Kidney (tissue), 14 donors: ENCODE measurements around the gene PIK3R6. TPM values are rescaled to one million over a fixed set of nuclear protein-coding genes. Genes with fewer than 3 reads are reported as not detected.

Source experiments
- DNase-seq, 5 donors: peaks; one replicate each; pipeline ENCODE4 v3.0.0-alpha.2; 2013 to 2020
- FAIRE-seq: peaks from 2 replicates; lab custom pipeline; 2012; peaks lifted over from hg19 to GRCh38; lab: Jason Lieb, UNC
- H3K27ac ChIP-seq, 2 donors: one replicate each; pipeline ENCODE4 v1.7.0; 2013; ENCODE audit warnings: low read depth in 2 of 2, low read length in 2 of 2, inconsistent platforms in 1 of 2
- H3K27me3 ChIP-seq: one replicate; pipeline ENCODE4 v1.7.1; 2013; ENCODE audit warnings: low read length, inconsistent platforms; ENCODE audit not compliant: control insufficient read depth, insufficient read depth
- H3K36me3 ChIP-seq, 3 donors: one replicate each; pipeline versions ENCODE4 v1.7.0 to v1.7.1; 2013; ENCODE audit warnings: low read length in 3 of 3, control low read depth in 1 of 3, inconsistent platforms in 1 of 3; ENCODE audit not compliant: insufficient read depth in 3 of 3, control insufficient read depth in 2 of 3
- H3K4me1 ChIP-seq, 3 donors: one replicate each; pipeline versions ENCODE4 v1.7.0 to v1.7.1; 2013; ENCODE audit warnings: low read length in 3 of 3, inconsistent platforms in 1 of 3, low read depth in 1 of 3; ENCODE audit not compliant: control insufficient read depth in 2 of 3, insufficient read depth in 2 of 3
- H3K4me3 ChIP-seq, 3 donors: one replicate each; pipeline versions ENCODE4 v1.7.0 to v1.8.1; 2013; ENCODE audit warnings: low read length in 3 of 3, control low read depth in 1 of 3, inconsistent platforms in 1 of 3
- H3K9ac ChIP-seq, 3 donors: one replicate each; pipeline versions ENCODE4 v1.7.0 to v1.7.1; 2013; ENCODE audit warnings: low read length in 3 of 3, control low read depth in 1 of 3, inconsistent platforms in 1 of 3
- H3K9me3 ChIP-seq, 3 donors: one replicate each; pipeline versions ENCODE4 v1.7.0 to v1.7.1; 2013; ENCODE audit warnings: low read length in 3 of 3, control low read depth in 1 of 3, inconsistent platforms in 1 of 3; ENCODE audit not compliant: control insufficient read depth in 2 of 3, insufficient read depth in 1 of 3
- intact Hi-C: fragments of 100-400 bp; cut with DNase I; formaldehyde crosslinking; loops from one replicate; pipeline ENCODE4 v1.11.1; 2022
- polyA plus RNA-seq: library from polyadenylated mRNA; stranded (reverse); fragments of 350-450 nt; fragmentation: Illumina TruSeq; extraction: RNeasy Lipid Tissue Mini Kit (QIAGEN cat#74804); gene quantifications from one replicate; pipeline ENCODE4 v1.2.3, GENCODE V29; 2014; ENCODE audit warnings: low read depth, low replicate concordance; ENCODE audit not compliant: insufficient read depth
- total RNA-seq: library from RNA; stranded (reverse); fragmentation: NEBNext Ultra II Directional; extraction: Animal tissue kit (Norgen Biotek cat#: 25700); gene quantifications from one replicate; pipeline ENCODE4 v1.2.1, GENCODE V29; 2021
- TF ChIP-seq, protein P1 (sequence below): IDR thresholded peaks from 3 replicates; pipeline ENCODE4 v1.5.1; 2012; ENCODE audit warnings: mild to moderate bottlenecking, moderate library complexity, borderline replicate concordance; ENCODE audit not compliant: insufficient read depth; ENCODE audit errors: extremely low read depth
- donor health status: control.
- donor health status: control.
- donor health status: control.
- donor health status: control.
- donor health status: control.
- donor health status: DM: yes; HTN: yes; CAD: no.
- donor health status: Normal renal cell carcinoma (clear cell type).

Gene PIK3R6
- total and polyA plus RNA-seq, 2 donors from 2014 or later = 0.17 to 2.3 TPM

DNA sequence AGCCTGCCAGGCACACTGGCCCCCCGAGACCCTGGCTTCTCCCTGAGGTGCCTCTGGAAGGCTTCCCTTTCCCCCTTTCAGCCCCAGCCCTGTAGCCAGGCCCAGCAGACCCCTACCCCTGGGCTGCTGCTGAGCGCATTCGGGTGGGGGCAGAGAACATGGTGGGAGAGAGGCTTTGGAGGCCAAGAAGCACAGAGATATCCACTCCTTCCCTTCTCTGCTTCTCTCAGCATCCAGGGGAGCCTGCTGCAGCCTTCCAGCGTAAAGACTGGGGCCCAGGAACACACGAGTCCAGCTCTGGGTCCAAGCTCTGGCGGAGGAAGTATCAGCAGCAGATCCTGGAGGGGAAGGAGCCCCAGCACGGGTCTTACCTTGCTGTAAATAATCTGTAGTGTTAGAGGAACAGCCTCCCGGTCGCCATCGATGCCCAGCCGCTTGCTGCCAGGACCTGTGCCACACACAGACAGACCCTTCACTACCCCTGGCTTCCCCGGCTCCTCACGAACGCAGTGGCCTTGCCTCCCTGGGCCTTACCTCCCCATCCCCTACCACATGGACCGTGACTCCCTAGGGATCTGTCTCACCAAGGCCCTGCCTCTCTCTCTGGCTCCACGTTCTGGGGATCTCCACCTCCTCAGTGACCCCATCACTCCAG is 17.0 kb upstream of the PIK3R6 start:
- Histone ChIP-seq H3K4me1 (no peaks in the 10 kb centered on the region), H3K27ac (no peak overlapping the region), H3K27me3 (no peaks in the 10 kb centered on the region), H3K36me3 (no peaks in the 10 kb centered on the region), H3K9ac (no peak overlapping the region), H3K9me3 (no peaks in the 10 kb centered on the region), H3K4me3 (no peak overlapping the region)
- no peak for FAIRE-seq
- intact Hi-C loops = no loop called here
- TF ChIP-seq, protein P1, sequence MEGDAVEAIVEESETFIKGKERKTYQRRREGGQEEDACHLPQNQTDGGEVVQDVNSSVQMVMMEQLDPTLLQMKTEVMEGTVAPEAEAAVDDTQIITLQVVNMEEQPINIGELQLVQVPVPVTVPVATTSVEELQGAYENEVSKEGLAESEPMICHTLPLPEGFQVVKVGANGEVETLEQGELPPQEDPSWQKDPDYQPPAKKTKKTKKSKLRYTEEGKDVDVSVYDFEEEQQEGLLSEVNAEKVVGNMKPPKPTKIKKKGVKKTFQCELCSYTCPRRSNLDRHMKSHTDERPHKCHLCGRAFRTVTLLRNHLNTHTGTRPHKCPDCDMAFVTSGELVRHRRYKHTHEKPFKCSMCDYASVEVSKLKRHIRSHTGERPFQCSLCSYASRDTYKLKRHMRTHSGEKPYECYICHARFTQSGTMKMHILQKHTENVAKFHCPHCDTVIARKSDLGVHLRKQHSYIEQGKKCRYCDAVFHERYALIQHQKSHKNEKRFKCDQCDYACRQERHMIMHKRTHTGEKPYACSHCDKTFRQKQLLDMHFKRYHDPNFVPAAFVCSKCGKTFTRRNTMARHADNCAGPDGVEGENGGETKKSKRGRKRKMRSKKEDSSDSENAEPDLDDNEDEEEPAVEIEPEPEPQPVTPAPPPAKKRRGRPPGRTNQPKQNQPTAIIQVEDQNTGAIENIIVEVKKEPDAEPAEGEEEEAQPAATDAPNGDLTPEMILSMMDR = no peak
- DNase-seq = no peak

DNA sequence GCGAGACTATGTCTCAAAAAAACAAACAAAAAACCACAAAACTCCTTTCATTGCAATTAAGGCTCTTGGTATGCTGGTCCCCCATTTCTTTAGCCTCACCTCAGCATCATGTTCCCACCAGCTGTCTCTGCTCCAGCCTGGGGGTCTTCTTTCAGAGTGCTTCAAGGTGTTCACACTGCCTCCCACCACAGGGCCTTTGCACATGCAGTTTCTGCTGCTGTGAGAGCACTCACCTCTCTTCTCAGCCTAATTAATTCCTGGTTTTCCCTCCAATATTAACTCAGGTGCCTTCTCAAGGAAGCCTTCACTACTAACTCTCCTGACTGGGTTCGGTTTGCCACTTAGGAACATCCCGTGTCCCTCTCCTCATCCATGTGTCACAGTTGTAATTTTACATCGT is 15.9 kb upstream of the PIK3R6 start:
- no peak for FAIRE-seq
- no peak overlapping the region for H3K9ac ChIP-seq
- no peaks in the 10 kb centered on the region for H3K27me3 ChIP-seq
- H3K4me3 ChIP-seq = no peak overlapping the region
- H3K4me1 ChIP-seq = no peaks in the 10 kb centered on the region
- no peak overlapping the region for H3K27ac ChIP-seq
- H3K36me3 ChIP-seq = no peaks in the 10 kb centered on the region
- H3K9me3 ChIP-seq = no peaks in the 10 kb centered on the region
- TF ChIP-seq, protein P1 = no peak
- intact Hi-C loops = no loop called here
- no peak for DNase-seq

DNA sequence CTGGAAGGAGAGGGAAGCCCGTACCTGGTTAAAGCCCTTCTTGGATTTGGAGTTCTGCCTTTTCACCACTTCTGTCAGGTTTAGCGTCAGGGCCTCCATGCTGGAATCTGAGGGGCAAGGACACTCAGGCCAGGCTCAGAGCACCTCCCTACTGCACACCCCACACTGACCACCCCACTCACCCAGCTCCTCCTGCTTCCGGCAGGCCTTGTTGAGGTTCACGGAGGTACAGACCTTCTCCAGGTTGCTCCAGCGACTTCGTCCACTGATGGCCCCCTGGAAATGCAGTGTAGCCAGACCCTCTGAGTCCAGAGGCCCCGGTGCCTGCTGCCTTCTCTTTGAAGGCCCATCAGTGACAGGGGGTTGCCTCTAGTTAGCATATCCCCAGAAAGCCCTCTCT is 14.1 kb upstream of the PIK3R6 start:
- no peak overlapping the region for H3K27ac ChIP-seq
- DNase-seq (peak in 1 of 5 donors; percentile 10), FAIRE-seq (no peak)
- H3K36me3 ChIP-seq = no peaks in the 10 kb centered on the region
- H3K9me3 ChIP-seq = no peaks in the 10 kb centered on the region
- no peak overlapping the region for H3K9ac ChIP-seq
- intact Hi-C loops = no loop called here
- H3K4me1 ChIP-seq = no peaks in the 10 kb centered on the region
- TF ChIP-seq, protein P1 = no peak
- H3K27me3 ChIP-seq = no peaks in the 10 kb centered on the region
- H3K4me3 ChIP-seq = no peak overlapping the region

DNA sequence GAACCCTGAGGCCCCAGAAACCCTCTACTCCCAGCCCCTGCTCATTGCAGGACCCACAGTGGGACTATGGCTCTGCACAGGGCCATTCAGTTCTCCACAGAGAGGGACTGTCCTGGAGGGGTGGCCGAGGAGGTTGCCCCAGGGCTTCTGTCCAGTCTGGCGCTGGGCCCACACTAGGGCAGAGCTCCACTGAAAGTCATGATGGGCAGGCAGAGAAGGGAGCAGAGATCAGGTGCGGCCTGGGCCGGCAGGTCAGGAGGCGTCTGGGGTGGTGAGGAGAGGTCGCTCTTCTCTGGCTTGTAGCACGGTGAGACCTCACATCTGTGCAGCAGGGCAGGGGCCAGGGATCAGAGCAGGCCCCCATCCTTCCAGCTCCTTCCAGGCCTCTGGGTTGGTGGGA is 13.0 kb upstream of the PIK3R6 start:
- Histone ChIP-seq H3K27me3 (no peaks in the 10 kb centered on the region), H3K9ac (no peak overlapping the region), H3K36me3 (no peaks in the 10 kb centered on the region), H3K9me3 (no peaks in the 10 kb centered on the region), H3K27ac (no peak overlapping the region), H3K4me1 (no peaks in the 10 kb centered on the region), H3K4me3 (no peak overlapping the region)
- TF ChIP-seq, protein P1 = no peak
- DNase-seq (peak in 1 of 5 donors; percentile 20), FAIRE-seq (no peak)
- intact Hi-C loops = no loop called here
